ENCODE measurements around the gene VSTM4. TPM values are rescaled to one million over a fixed set of nuclear protein-coding genes. Genes with fewer than 3 reads are reported as not detected.

Gene VSTM4
- total and polyA plus RNA-seq, 9 of the 15 experiments (the other 6 are each of a cell fraction or from before 2014, with no cell fraction given), result 1.0 to 7.9 (median 3.0) TPM

- no peak for FAIRE-seq
Observed at GRCh38 chr10:49131507-49132361, 16.4 kb upstream of the VSTM4 start.

DNA sequence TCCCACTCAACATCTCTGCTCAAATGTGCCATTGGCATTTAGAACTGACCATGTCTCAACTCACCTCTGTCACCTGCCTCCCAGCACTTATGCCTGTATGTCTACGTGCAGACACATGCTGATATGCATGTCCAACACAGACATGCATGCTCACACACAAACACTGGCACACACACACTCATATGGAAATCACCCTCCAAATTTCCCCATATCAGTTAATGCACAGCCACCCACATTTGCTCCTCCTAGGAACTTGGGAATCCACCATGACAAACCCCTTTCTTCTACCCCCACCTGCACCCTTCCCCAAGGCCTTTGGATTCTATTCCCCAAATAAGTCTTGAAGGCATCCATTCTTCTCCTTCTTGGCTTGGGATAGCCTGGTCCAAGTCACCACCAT is 14.1 kb upstream of the VSTM4 start:
- H3K4me3 ChIP-seq, result no peak overlapping the region
- BruUV-seq (replicated peaks), result no TSS peak
- no peaks in the 10 kb centered on the region for H3K79me2 ChIP-seq (ENCODE audit: control insufficient read depth, insufficient read depth, low read length)
- ATAC-seq, result no peak
- no peaks in the 10 kb centered on the region for H3K36me3 ChIP-seq (ENCODE audit: control insufficient read depth, insufficient read depth, low read length)
- no peak overlapping the region for H3K4me2 ChIP-seq (ENCODE audit: insufficient read depth, low read length)
- H3K9ac ChIP-seq (ENCODE audit: insufficient read depth in 1 of 2, low read depth in 2 of 2, low read length in 2 of 2), result no peak overlapping the region
- intact Hi-C loops (cut with micrococcal nuclease), result no loop called here
- no peak for FAIRE-seq
- WGBS (ENCODE audit: insufficient coverage, low coverage, missing lambda C conversion rate), result 0% methylated on average over 1 of the region's 1 CpG
- ChIA-PET CTCF (ENCODE audit: low intra/inter-chr PET ratio) (no interaction called here), POLR2A (no interaction called here)
- no peak overlapping the region for H3K27ac ChIP-seq (ENCODE audit: extremely low read depth, low read depth, low read length)
- DNase-seq (ENCODE audit: extremely low read depth in 1 of 4, low spot score in 3 of 4), result no peak
- peaks cover 16 to 23% of the 10 kb centered on the region in 2 experiments for H3K27me3 ChIP-seq (ENCODE audit: control insufficient read depth in 2 of 2, insufficient read depth in 2 of 2, low read length in 2 of 2)
- in situ Hi-C loops (cut with MboI), result no loop called here
- H3K9me3 ChIP-seq (replicated peaks; ENCODE audit: control insufficient read depth, insufficient read depth, low read depth, low read length), result no peaks in the 10 kb centered on the region
- H3K9me1 ChIP-seq (ENCODE audit: control insufficient read depth, insufficient read depth, low read length), result no peaks in the 10 kb centered on the region
- H2AFZ ChIP-seq (ENCODE audit: low read depth, low read length), result no peak overlapping the region
- peaks cover 3 to 9% of the 10 kb centered on the region in 2 experiments; a peak in 2 of 5 replicates for H3K4me1 ChIP-seq (replicated peaks in 1 of 2; ENCODE audit: control insufficient read depth in 2 of 2, insufficient read depth in 2 of 2, low read length in 2 of 2)
- H4K20me1 ChIP-seq (replicated peaks; ENCODE audit: control insufficient read depth, insufficient read depth, low read length), result no peaks in the 10 kb centered on the region
- TF ChIP-seq PKNOX1 (IDR thresholded peaks at IDR 0.05) (no peak), FOSL1 (tag; conservative IDR thresholded peaks at IDR 0.05) (no peak), LCOR (CRISPR knock-in tag; IDR thresholded peaks at IDR 0.05) (no peak), ZNF24 (IDR thresholded peaks at IDR 0.05) (no peak), GABPB2 (CRISPR knock-in tag; conservative IDR thresholded peaks at IDR 0.05) (no peak), IRF2 (CRISPR knock-in tag; IDR thresholded peaks at IDR 0.05) (no peak), MAFG (tag; conservative IDR thresholded peaks at IDR 0.05) (no peak), PTRF (tag; IDR thresholded peaks at IDR 0.05) (no peak), NFE2 (IDR thresholded peaks at IDR 0.05; ENCODE audit: low read depth) (no peak)

More at GRCh38 chr10:49131507-49132361, 16.4 kb upstream of the VSTM4 start:
- WGBS (ENCODE audit: insufficient coverage, low coverage, missing lambda C conversion rate), result 33% methylated on average over 37 of the region's 37 CpGs
- POLR2A ChIA-PET, result interaction anchor here (1.1 kb wide), 1 partner anchor 13 kb away, joined by 5 read pairs; no protein-coding TSS in a partner anchor
- no TSS peak for BruUV-seq (replicated peaks)
- Histone ChIP-seq H3K27ac (ENCODE audit: extremely low read depth, low read depth, low read length) (no peak overlapping the region), H3K9ac (ENCODE audit: insufficient read depth in 1 of 2, low read depth in 2 of 2, low read length in 2 of 2) (peak overlapping the region in 1 of 2 experiments; percentile 66; a peak in 2 of 4 replicates), H3K4me2 (ENCODE audit: insufficient read depth, low read length) (no peak overlapping the region), H3K79me2 (ENCODE audit: control insufficient read depth, insufficient read depth, low read length) (no peaks in the 10 kb centered on the region), H3K4me1 (replicated peaks in 1 of 2; ENCODE audit: control insufficient read depth in 2 of 2, insufficient read depth in 2 of 2, low read length in 2 of 2) (peaks cover 3 to 9% of the 10 kb centered on the region in 2 experiments; a peak in 2 of 5 replicates), H3K27me3 (ENCODE audit: control insufficient read depth in 2 of 2, insufficient read depth in 2 of 2, low read length in 2 of 2) (peaks cover 16 to 23% of the 10 kb centered on the region in 2 experiments), H4K20me1 (replicated peaks; ENCODE audit: control insufficient read depth, insufficient read depth, low read length) (no peaks in the 10 kb centered on the region), H3K9me1 (ENCODE audit: control insufficient read depth, insufficient read depth, low read length) (no peaks in the 10 kb centered on the region), H3K9me3 (replicated peaks; ENCODE audit: control insufficient read depth, insufficient read depth, low read depth, low read length) (peaks cover 5% of the 10 kb centered on the region; the same call in 1 of the 2 replicates), H3K4me3 (no peak overlapping the region), H3K36me3 (ENCODE audit: control insufficient read depth, insufficient read depth, low read length) (no peaks in the 10 kb centered on the region), H2AFZ (ENCODE audit: low read depth, low read length) (peak overlapping the region; percentile 49)
- no peak for TF ChIP-seq MIER1 (IDR thresholded peaks at IDR 0.05; ENCODE audit: low read depth)
- peak; percentile 58 for TF ChIP-seq BHLHE40 (IDR thresholded peaks at IDR 0.05; ENCODE audit: low read length)
- peak; percentile 64 for ATAC-seq
- intact Hi-C loops (cut with micrococcal nuclease), result no loop called here
- in situ Hi-C loops (cut with MboI), result no loop called here
- CTCF ChIA-PET (ENCODE audit: low intra/inter-chr PET ratio), result no interaction called here
- DNase-seq (ENCODE audit: extremely low read depth in 1 of 4, low spot score in 3 of 4), result no peak
